Thyroid gland (tissue), 4 donors: ENCODE data around the gene CTNNA3. TPM values are rescaled to one million over a fixed set of nuclear protein-coding genes. Genes with fewer than 3 reads are reported as not detected.

Source experiments
- DNase-seq, 2 donors: peaks; one replicate each; pipeline ENCODE4 v3.0.0-alpha.2; 2019
- H3K27ac ChIP-seq, 3 donors: fragments of 200-600 bp; sonication (generic); 1 replicate in 2 of 3; 2 replicates in 1 of 3; pipeline ENCODE4 v1.5.1; 2016 to 2019; ENCODE audit warnings: mild to moderate bottlenecking in 1 of 3, moderate library complexity in 1 of 3
- H3K27me3 ChIP-seq: fragments of 200-600 bp; sonication (generic); one replicate; pipeline ENCODE4 v1.5.1; 2019
- H3K36me3 ChIP-seq, 2 donors: fragments of 200-600 bp; sonication (generic); one replicate each; pipeline ENCODE4 v1.5.1; 2016 to 2019
- H3K4me1 ChIP-seq, 2 donors: fragments of 200-600 bp; sonication (generic); one replicate each; pipeline ENCODE4 v1.5.1; 2017 to 2019
- H3K4me3 ChIP-seq, 3 donors: fragments of 200-600 bp; sonication (generic); replicated peaks in 1 of 3; 1 replicate in 2 of 3; 2 replicates in 1 of 3; pipeline ENCODE4 v1.5.1; 2016; ENCODE audit warnings: mild to moderate bottlenecking in 1 of 3
- H3K9me3 ChIP-seq: fragments of 200-600 bp; sonication (generic); one replicate; pipeline ENCODE4 v1.5.1; 2017
- POLR2A ChIP-seq, 2 donors: fragments of 450-650 bp; IDR thresholded peaks; one replicate each; pipeline ENCODE4 v1.6.1; 2017; ENCODE audit warnings: antibody characterized with exemption in 2 of 2, mild to moderate bottlenecking in 2 of 2, moderate library complexity in 1 of 2
- WGBS, 2 donors: methylation state at CpG; one replicate each; pipeline ENCODE4 v1.1.5; 2017; 5-methylcytosine and 5-hydroxymethylcytosine counted together
- intact Hi-C: fragments of 100-400 bp; cut with DNase I; formaldehyde crosslinking; loops from one replicate; pipeline ENCODE4 v1.15.1; 2023
- total RNA-seq, 4 donors: library from RNA; depleted of rRNA; stranded (reverse); fragments of >200 nt; gene quantifications; one replicate each; pipeline ENCODE4 v1.2.3, GENCODE V29; 2016
- TF ChIP-seq, protein P1 (sequence below), 6 experiments: fragments of 200-600 bp in 3 of 6; fragments of 450-650 bp in 3 of 6; sonication (generic) in 3 of 6; IDR thresholded peaks; one replicate each; pipeline ENCODE4 v1.5.1; 2016 to 2019; ENCODE audit warnings: antibody characterized with exemption in 6 of 6, mild to moderate bottlenecking in 2 of 6, inconsistent platforms in 1 of 6, moderate library complexity in 1 of 6

Gene CTNNA3
- total RNA-seq, 4 donors from 2014 or later = 0.11 to 0.79 (median 0.13) TPM; not detected in 1

DNA sequence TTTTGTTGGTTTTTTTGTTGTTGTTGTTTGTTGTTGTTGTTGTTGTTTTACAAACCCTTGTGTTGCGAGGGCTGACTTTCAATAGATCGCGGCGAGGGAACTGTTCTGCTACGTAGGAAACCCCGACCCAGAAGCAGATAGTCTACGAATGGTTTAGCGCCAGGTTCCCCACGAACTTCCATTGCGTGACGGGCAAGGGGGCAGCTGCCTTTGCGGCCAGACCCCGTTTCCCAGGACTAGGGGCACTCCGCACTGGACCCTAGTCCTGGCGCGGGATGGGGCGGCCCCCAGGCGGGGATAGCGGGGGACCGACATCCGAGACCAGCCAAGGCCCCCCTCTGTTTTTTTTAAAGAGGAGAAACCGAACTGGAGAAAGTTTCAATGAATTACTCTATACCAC, 650.6 kb downstream of the CTNNA3 start:
- WGBS, 2 donors = 89 to 90% methylated on average over 22 of the region's 22 CpGs
- intact Hi-C loops = no loop called here
- H3K9me3 ChIP-seq = no peaks in the 10 kb centered on the region
- H3K4me3 ChIP-seq = no peak overlapping the region
- H3K36me3 ChIP-seq = no peaks in the 10 kb centered on the region
- H3K27ac ChIP-seq = no peak overlapping the region
- TF ChIP-seq, protein P1, sequence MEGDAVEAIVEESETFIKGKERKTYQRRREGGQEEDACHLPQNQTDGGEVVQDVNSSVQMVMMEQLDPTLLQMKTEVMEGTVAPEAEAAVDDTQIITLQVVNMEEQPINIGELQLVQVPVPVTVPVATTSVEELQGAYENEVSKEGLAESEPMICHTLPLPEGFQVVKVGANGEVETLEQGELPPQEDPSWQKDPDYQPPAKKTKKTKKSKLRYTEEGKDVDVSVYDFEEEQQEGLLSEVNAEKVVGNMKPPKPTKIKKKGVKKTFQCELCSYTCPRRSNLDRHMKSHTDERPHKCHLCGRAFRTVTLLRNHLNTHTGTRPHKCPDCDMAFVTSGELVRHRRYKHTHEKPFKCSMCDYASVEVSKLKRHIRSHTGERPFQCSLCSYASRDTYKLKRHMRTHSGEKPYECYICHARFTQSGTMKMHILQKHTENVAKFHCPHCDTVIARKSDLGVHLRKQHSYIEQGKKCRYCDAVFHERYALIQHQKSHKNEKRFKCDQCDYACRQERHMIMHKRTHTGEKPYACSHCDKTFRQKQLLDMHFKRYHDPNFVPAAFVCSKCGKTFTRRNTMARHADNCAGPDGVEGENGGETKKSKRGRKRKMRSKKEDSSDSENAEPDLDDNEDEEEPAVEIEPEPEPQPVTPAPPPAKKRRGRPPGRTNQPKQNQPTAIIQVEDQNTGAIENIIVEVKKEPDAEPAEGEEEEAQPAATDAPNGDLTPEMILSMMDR (IDR thresholded peaks at IDR 0.05) = no peak
- TF ChIP-seq POLR2A (IDR thresholded peaks at IDR 0.05) = no peak
- H3K27me3 ChIP-seq = no peaks in the 10 kb centered on the region
- H3K4me1 ChIP-seq = no peaks in the 10 kb centered on the region
- DNase-seq = no peak

DNA sequence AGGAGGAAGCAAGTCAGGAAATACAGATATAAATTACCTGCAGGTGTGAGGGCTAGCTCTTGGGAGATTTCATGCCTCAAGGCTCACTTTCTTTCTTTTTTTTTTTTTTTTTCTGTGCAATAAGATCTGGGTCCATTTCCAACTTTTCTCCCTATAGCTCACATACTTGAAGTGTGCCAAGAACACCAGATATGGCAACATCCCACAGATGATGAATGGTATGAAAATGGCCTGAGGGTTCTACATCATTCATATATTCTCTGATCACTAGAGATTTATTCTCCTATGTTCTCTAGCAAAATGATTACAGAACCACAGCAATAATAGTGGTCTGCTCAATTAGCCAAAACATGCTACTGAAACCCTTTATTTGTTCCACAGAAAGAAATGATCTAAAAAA, 653.0 kb downstream of the CTNNA3 start:
- intact Hi-C loops = no loop called here
- TF ChIP-seq, protein P1 (IDR thresholded peaks at IDR 0.05) = no peak
- H3K27ac ChIP-seq = no peak overlapping the region
- no peak overlapping the region for H3K4me3 ChIP-seq
- H3K27me3 ChIP-seq = no peaks in the 10 kb centered on the region
- no peaks in the 10 kb centered on the region for H3K36me3 ChIP-seq
- DNase-seq = no peak
- H3K9me3 ChIP-seq = no peaks in the 10 kb centered on the region
- H3K4me1 ChIP-seq = no peaks in the 10 kb centered on the region

DNA sequence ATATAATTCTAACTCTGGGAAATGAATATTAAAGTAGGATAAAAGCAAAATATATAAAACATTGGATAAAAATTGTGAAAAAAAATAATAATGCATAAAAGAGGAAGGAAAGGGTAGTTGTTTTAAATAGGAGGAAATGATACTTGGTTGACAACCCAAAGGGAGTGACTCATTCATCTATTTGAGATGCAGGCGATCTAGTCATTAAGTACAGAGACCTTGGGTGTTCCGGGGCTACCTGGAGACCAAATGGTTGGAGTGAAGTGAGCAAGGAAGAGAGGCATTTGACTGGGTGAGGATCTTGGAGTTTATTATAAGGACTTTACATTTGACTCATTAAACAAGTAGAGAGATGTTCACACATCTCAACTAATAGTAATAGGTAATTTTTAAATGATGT, 659.2 kb downstream of the CTNNA3 start:
- Histone ChIP-seq H3K4me3 (no peak overlapping the region), H3K36me3 (no peaks in the 10 kb centered on the region), H3K27me3 (no peaks in the 10 kb centered on the region), H3K9me3 (no peaks in the 10 kb centered on the region), H3K4me1 (no peaks in the 10 kb centered on the region), H3K27ac (no peak overlapping the region)
- no peak for DNase-seq
- 83 to 87% methylated on average over 2 of the region's 2 CpGs for WGBS, 2 donors
- intact Hi-C loops = no loop called here
- no peak for TF ChIP-seq POLR2A (IDR thresholded peaks at IDR 0.05)
- TF ChIP-seq, protein P1 (IDR thresholded peaks at IDR 0.05) = no peak

DNA sequence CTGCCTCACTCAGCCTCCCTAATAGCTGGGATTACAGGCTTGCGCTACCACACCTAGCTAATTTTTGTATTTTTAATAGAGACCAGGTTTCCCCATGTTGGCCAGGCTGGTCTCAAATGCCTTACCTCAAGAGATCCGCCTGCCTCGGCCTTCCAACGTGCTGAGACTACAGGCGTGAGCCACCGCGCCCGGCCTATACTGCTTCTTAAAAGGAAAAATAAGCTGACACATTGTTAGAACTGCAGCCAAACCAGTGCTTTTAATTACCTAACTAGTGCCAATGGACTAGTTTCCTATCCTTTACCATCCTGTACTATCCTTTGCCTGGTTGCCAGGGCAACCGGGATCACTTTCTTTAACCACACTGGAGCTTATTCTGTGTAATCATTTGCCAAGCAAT, 662.1 kb downstream of the CTNNA3 start:
- Histone ChIP-seq H3K9me3 (no peaks in the 10 kb centered on the region), H3K4me1 (no peaks in the 10 kb centered on the region), H3K4me3 (no peak overlapping the region), H3K27ac (no peak overlapping the region), H3K27me3 (no peaks in the 10 kb centered on the region), H3K36me3 (no peaks in the 10 kb centered on the region)
- DNase-seq = no peak
- TF ChIP-seq POLR2A (IDR thresholded peaks at IDR 0.05) = no peak
- TF ChIP-seq, protein P1 (IDR thresholded peaks at IDR 0.05) = no peak
- 98% methylated on average over 9 of the region's 9 CpGs for WGBS, 2 donors
- intact Hi-C loops = no loop called here

DNA sequence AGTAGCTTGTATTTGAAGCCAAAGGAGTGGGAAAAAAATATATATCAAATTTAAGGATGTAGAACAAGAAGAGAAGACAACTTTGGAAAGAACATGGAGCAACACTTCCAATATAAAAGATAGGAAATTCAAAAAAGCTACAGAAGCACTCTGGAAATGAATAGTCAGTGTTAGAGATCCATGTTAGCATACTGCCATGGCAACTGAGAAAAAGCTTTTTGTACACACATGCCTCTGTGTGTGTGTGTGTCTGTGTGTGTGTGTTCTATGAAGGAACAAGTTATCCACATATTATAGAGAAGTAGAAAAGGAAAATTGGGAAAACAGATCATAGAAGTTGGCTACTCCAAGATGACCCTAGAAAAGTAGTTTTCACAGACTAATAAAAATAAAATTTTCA, 673.9 kb downstream of the CTNNA3 start:
- Histone ChIP-seq H3K4me3 (no peak overlapping the region), H3K27me3 (no peaks in the 10 kb centered on the region), H3K4me1 (no peaks in the 10 kb centered on the region), H3K27ac (no peak overlapping the region), H3K36me3 (no peaks in the 10 kb centered on the region), H3K9me3 (no peaks in the 10 kb centered on the region)
- TF ChIP-seq, protein P1 (IDR thresholded peaks at IDR 0.05) = no peak
- no peak for TF ChIP-seq POLR2A (IDR thresholded peaks at IDR 0.05)
- DNase-seq = no peak
- intact Hi-C loops = no loop called here
